Nephron progenitor cell (in vitro differentiated cells): ENCODE measurements around the gene UMAD1.
A peak's percentile ranks its signal among the peaks of the same experiment; 100 is the strongest.

Experiments used
- DNase-seq: peaks from one replicate; pipeline ENCODE4 v3.0.0; 2021
- H3K27ac Mint-ChIP-seq: 2 replicates; pipeline ENCODE4 v1.8.0; 2021; ENCODE audit warnings: mild to moderate bottlenecking, moderate library complexity, mixed read lengths
- H3K27me3 Mint-ChIP-seq: 2 replicates; pipeline ENCODE4 v1.8.0; 2021; ENCODE audit warnings: mild to moderate bottlenecking, low read depth, mixed read lengths; ENCODE audit not compliant: poor library complexity
- H3K36me3 Mint-ChIP-seq: 2 replicates; pipeline ENCODE4 v1.8.0; 2021; ENCODE audit warnings: low read depth, mixed read lengths
- H3K4me1 Mint-ChIP-seq: 2 replicates; pipeline ENCODE4 v1.8.0; 2021; ENCODE audit warnings: mixed read lengths
- H3K4me3 Mint-ChIP-seq: 2 replicates; pipeline ENCODE4 v1.8.0; 2021; ENCODE audit warnings: mild to moderate bottlenecking, moderate library complexity, mixed read lengths
- H3K9me3 Mint-ChIP-seq: 2 replicates; pipeline ENCODE4 v1.8.0; 2021; ENCODE audit warnings: mild to moderate bottlenecking, moderate library complexity, mixed read lengths
- CTCF ChIP-seq: fragments of 200-600 bp; sonication (generic); IDR thresholded peaks from 2 replicates; pipeline ENCODE4 v1.5.0; 2021; ENCODE audit warnings: antibody characterized with exemption

UMAD1 gene

GRCh38 chr7:7699380-7699779 is 58.8 kb downstream of the UMAD1 start:
- H3K4me3 Mint-ChIP-seq, result no peak overlapping the region
- H3K27me3 Mint-ChIP-seq, result peaks cover 4% of the 10 kb centered on the region

GRCh38 chr7:7699970-7700369 is 59.4 kb downstream of the UMAD1 start:
- no peaks in the 10 kb centered on the region for H3K36me3 Mint-ChIP-seq
- H3K4me1 Mint-ChIP-seq, result peaks cover 27% of the 10 kb centered on the region
- H3K4me3 Mint-ChIP-seq, result no peak overlapping the region
- no peak overlapping the region for H3K27ac Mint-ChIP-seq
- no peaks in the 10 kb centered on the region for H3K9me3 Mint-ChIP-seq
- DNase-seq, result no peak
- TF ChIP-seq CTCF, result no peak
- H3K27me3 Mint-ChIP-seq, result peaks cover 4% of the 10 kb centered on the region

More at GRCh38 chr7:7699380-7699779, 58.8 kb downstream of the UMAD1 start:
- Mint-ChIP-seq H3K4me1 (peaks cover 27% of the 10 kb centered on the region), H3K9me3 (no peaks in the 10 kb centered on the region), H3K36me3 (no peaks in the 10 kb centered on the region), H3K27ac (no peak overlapping the region)
- TF ChIP-seq CTCF, result no peak
- no peak for DNase-seq

GRCh38 chr7:7701527-7701926 is 61.0 kb downstream of the UMAD1 start:
- TF ChIP-seq CTCF, result no peak
- Mint-ChIP-seq H3K27me3 (peaks cover 4% of the 10 kb centered on the region), H3K9me3 (no peaks in the 10 kb centered on the region), H3K36me3 (no peaks in the 10 kb centered on the region), H3K4me1 (peaks cover 19% of the 10 kb centered on the region), H3K4me3 (no peak overlapping the region), H3K27ac (peak overlapping the region; percentile 11)
- no peak for DNase-seq

GRCh38 chr7:7702826-7703225 is 62.3 kb downstream of the UMAD1 start:
- no peak for TF ChIP-seq CTCF
- H3K36me3 Mint-ChIP-seq, result no peaks in the 10 kb centered on the region
- peak overlapping the region; percentile 34 for H3K27ac Mint-ChIP-seq
- H3K9me3 Mint-ChIP-seq, result no peaks in the 10 kb centered on the region
- no peak overlapping the region for H3K4me3 Mint-ChIP-seq
- DNase-seq, result no peak
- peaks cover 4% of the 10 kb centered on the region for H3K27me3 Mint-ChIP-seq
- H3K4me1 Mint-ChIP-seq, result peaks cover 23% of the 10 kb centered on the region

- Mint-ChIP-seq H3K9me3 (no peaks in the 10 kb centered on the region), H3K4me3 (no peak overlapping the region), H3K27ac (no peak overlapping the region), H3K4me1 (peaks cover 28% of the 10 kb centered on the region), H3K36me3 (no peaks in the 10 kb centered on the region), H3K27me3 (peaks cover 4% of the 10 kb centered on the region)
- TF ChIP-seq CTCF, result no peak
- DNase-seq, result no peak
Measured at GRCh38 chr7:7703427-7703826, 62.9 kb downstream of the UMAD1 start.

GRCh38 chr7:7704867-7705266 is 64.3 kb downstream of the UMAD1 start:
- no peaks in the 10 kb centered on the region for H3K9me3 Mint-ChIP-seq
- H3K27me3 Mint-ChIP-seq, result peaks cover 4% of the 10 kb centered on the region
- TF ChIP-seq CTCF, result no peak
- no peaks in the 10 kb centered on the region for H3K36me3 Mint-ChIP-seq
- H3K27ac Mint-ChIP-seq, result no peak overlapping the region
- no peak overlapping the region for H3K4me3 Mint-ChIP-seq
- peaks cover 40% of the 10 kb centered on the region for H3K4me1 Mint-ChIP-seq
- DNase-seq, result no peak
